HG03520 (cell line): ENCODE measurements around the gene TUBGCP6.

Source experiments
- ATAC-seq: cut with Tn5 transposase; IDR thresholded peaks from one replicate; pipeline ENCODE4 v1.9.1; 2021; ENCODE audit warnings: mild to moderate bottlenecking, moderate library complexity; ENCODE audit not compliant: unreplicated experiment

The TUBGCP6 gene

DNA sequence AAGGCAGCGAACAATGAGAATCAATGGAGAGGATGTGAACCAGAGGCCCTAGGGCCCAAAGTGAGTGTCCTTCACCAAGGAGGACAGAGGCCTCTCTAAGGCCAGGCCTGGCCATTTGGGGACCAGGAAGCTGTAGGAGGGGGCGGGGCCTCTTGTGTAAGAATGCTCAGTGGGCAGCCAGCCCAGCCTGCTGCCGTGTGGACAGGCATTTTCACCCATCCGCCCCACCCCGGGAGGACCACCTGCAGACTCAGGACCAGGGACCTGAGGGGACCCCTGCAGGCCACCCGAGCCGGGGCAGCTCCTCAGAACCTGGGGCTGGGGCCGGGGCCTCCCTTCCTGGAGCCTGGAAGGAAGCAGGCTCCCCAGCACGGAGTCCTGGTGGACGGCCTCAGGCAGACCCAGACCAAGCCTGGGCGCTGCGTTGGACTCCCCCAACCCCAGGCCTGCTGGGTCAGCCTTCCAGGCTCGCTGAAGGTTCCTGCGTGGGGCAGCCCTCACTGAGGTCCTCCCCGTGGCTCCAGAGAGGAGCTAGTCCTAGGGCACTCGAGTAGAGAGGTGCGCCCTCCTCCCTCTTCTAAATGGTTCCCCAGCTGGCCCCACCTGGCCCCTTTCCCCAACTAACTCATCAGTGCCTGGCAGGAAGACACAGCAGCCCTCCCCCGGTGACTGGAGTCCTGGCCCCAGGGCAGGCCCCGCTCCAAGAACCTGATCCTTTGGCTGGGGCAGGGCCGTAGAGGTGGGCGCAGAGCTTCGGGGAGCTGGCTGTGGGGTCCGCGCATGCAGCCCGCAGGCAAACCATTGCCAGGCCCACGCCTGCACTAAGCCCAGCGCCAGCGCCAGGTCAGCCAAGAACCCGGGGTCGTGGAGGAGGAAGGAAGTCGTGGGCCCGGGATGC is 60.6 kb downstream of the TUBGCP6 start:
- ATAC-seq: no peak

DNA sequence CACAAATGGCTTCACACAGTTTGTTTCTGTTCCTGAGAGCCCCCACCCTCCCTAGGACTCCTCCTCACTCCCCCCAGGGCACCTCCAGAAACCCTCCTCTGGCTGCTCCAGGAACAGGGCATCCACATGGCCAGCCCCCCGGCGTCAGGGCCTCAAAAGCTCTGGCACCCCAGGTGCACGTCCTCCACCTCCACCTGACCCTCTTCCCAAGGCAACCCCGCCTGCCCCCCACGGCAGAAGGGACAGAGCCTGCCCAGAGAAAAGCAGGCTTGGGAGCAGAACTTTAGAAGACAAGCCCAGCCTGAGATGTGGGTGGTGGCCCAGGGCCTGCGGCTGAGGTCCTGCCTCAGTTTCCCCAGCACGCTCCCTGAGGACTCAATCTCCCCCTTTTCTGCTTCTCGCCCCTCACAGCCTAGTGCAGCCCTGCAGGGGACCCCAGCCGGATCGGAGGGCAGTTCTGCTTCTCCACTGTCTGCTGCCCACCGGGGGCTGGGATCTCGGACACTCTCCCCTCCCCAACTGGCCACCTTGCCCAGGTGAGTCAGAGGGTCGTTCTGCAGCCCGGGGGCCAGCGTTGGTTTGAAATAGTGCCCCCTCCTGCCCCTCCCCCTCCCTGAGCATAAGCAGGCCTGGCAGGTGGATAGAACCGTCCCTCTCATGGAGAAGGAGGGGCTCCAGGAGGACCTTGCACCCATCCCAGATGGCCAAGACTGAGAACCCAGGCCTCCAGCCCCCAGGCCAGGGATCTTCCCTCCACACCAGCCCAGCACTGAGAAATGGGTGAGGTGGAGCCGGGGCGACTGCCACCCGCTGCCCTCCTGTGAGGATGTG is 61.5 kb downstream of the TUBGCP6 start:
- no peak for ATAC-seq

DNA sequence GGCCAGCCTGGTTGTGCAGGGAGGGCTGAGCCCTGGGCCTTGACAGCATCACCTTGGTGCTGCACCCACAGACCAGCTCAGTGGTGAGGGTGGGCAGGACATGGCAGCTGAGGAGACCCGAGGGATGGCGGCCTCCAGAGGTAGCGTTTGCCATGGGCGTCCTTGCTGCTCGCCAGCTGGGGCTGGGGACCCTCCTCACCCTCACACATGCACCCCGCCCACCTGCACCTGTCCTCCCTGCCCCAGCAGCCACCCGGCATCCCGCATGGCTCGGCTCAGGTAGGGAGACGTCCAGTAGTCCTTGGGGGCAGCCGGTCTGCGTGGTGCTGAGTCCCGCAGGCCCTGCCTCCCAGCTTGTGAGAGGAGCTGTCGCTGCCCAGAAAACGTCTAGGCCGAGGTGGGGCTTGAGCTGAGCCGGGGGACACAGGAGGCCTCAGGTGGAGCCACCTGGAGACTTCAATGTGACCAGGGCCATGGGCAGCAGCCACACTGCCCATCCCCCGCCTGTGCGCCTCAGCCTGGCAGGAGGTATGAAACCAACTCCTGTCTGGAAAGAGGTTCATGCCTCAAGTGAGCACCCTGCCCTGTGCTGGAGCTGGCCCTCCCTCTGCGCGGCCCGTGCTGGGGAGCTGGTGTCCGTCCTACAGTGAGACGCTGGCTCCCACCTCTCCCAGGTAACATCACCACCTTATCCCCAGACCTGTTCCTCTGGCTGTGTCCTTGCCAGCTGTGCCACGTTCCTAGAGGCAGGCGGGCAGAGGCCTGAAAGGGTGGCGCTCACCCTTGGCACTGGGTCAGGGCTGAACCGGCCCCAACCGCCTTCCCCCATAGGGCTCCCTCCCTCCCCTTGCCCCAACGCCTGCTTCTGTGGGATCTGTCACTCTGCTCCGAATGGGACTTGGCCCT is 62.4 kb downstream of the TUBGCP6 start:
- ATAC-seq: no peak

DNA sequence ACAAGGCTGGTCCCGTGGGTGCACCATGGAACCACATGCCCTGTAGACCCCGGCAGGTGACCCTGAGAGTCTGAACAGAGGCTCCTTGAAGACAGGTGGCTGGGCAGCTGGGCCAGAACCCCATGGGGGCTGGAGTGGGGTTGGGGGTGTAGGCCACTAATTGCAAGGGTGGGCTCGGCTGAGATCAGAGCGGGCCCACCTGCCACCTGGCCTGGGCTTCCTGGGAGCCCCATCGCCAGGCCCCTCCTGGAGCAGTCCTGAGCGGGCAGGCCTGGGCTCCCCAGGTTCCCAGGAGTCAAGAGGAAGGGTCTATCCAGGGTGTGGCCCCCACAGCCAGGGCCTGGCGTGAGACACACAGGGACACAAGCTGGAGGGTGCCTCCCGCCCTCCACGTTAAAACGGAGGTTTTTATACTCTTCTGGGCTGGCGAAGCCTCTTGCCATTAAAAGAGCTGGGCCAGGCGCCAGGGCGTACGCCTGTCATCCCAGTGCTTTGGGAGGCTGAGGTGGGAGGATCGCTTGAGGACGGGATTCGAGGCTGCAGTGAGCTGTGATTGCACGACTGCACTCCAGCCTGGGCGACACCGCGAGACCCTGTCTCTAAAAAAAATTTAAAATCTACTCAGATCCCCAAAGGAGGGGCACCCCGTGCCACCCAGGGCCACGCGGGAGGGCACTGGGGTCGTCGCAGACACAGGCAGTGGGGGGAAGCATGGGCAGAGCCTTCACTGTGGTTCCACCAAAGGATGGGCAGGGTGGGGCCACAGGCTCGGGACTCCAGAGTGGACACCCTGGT is 63.9 kb downstream of the TUBGCP6 start:
- ATAC-seq: no peak

DNA sequence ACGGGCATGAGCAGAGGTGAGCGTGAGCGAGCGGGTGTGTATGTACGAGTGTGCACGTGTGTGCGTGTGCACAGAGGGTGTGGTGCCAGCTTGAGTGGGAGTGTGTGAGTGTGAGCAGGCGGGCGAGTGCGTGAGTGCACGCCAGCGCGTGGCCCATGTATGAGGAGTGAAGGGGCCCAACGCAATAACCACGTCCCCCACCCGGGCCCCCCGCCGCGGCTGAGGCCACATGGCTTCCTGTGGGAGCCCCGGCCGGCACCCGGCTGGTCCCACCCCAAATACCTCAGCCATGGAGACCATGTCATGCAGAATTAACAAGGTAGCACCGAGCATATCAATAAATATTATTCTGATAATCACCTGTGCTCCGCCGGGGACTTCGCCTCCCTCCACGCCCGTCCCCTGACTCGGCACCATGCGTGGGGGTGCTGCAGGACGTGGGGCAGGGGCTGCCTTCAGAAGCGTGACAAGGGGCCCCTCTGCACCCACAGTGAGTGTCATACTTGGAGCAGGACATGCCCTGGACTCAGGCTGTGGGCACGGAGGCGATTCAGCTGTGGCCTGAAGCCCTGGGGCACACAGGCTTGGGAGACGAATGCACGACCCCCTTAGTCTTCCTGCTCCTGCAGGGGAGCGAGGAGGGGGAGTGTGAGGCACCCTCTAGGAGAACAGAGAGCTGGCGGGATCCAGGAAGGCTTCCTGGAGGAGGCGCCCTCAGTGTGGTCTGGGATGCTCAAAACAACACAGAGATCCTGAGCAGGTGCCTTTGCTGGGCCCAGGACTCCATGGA is 64.7 kb downstream of the TUBGCP6 start:
- ATAC-seq: no peak

DNA sequence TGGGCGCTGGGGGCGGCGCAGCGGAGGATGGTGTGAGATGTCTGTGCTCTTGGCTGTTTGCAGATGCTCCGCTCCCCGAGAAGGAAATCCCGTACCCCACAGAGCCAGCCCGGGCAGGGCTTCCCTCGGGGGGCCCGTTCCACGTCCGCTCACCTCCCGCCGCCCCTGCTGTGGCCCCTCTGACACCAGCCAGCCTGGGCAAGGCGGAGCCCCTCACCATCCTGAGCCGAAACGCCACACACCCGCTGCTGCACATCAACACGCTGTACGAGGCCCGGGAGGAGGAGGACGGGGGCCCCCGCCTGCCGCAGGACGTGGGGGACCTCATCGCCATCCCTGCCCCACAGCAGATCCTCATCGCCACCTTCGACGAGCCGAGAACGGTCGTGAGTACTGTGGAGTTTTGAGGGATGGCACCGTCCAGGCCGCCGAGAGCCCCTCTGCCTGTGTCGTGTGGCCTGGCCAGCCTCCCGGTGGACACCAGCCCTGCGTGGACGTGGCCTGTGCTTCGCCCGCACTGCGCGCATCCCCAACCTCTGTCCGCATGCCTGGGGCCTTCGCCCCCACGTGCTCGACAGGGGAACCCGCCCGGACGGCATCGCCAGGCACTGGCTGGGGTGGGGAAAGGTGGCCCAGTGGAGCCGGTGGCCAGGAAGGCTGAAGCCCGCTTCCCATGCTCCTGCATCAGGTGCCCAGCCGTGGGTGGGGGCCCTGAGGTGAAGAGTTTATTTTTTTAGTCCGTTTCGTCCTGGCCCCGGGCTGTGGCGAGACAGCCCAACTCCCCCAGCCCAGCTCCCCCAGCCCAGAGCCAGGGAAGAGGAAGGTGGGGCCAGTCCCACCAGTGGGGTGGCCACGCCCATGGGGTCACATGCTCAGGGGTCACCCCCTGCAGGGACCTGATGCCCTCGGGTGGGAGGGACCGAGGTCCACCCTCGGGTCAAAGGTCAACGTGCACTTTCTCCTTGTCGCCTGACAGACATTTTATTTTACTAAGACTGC is 65.7 kb downstream of the TUBGCP6 start:
- ATAC-seq: no peak

DNA sequence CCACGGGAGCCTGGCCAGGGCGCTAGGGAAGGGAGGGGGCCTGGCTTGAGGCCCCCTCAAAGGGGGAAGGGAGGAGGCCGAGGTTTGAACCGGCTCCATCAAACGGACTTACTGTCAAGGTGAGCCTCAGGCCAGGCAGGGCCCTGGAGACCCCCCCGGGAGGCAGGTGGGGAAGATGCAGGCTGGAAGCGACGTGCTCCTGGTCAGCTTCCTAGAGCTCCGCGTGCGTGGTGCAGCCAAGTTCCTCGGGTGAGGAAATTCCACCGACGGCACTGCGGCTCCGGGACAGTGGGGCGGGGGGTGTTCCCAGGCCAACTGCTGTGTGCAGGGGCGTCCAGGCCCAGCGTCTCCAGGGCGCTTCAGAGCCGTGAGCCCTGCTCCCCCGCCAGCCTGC is 66.4 kb downstream of the TUBGCP6 start:
- no peak for ATAC-seq

DNA sequence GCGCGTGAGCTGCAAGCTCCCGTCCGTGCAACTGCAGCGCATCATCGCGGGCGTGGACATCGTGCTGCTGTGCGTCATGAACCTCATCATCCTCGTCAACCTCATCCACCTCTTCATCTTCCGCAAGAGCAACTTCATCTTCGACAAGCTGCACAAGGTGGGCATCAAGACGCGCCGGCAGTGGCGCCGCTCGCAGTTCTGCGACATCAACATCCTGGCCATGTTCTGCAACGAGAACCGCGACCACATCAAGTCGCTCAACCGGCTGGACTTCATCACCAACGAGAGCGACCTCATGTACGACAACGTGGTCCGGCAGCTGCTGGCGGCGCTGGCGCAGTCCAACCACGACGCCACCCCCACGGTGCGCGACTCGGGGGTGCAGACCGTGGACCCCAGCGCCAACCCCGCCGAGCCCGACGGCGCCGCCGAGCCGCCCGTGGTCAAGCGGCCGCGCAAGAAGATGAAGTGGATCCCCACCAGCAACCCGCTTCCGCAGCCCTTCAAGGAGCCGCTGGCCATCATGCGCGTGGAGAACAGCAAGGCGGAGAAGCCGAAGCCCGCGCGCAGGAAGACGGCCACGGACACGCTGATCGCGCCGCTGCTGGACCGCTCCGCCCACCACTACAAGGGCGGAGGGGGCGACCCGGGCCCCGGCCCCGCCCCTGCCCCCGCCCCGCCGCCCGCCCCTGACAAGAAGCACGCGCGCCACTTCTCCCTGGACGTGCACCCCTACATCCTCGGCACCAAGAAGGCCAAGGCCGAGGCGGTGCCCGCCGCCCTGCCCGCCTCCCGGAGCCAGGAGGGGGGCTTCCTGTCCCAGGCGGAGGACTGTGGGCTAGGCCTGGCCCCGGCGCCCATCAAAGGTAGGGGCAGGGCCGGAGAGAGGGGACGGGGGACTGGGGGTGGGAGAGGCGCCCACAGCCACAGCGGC is 67.0 kb downstream of the TUBGCP6 start:
- ATAC-seq: no peak

DNA sequence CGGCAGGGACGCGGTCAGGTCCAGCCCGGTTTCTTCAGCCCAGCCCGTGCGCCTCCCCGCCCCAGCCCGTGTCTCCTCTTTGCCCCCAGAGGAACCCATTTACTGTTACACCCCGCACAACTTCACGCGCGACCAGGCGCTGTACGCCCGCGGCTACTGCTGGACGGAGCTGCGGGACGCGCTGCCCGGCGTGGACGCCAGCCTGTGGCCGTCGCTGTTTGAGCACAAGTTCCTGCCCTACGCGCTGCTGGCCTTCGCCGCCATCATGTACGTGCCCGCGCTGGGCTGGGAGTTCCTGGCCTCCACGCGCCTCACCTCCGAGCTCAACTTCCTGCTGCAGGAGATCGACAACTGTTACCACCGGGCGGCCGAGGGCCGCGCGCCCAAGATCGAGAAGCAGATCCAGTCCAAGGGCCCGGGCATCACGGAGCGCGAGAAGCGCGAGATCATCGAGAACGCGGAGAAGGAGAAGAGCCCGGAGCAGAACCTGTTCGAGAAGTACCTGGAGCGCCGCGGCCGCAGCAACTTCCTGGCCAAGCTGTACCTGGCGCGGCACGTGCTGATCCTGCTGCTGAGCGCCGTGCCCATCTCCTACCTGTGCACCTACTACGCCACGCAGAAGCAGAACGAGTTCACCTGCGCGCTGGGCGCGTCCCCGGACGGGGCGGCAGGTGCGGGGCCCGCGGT is 67.8 kb downstream of the TUBGCP6 start:
- ATAC-seq: no peak

DNA sequence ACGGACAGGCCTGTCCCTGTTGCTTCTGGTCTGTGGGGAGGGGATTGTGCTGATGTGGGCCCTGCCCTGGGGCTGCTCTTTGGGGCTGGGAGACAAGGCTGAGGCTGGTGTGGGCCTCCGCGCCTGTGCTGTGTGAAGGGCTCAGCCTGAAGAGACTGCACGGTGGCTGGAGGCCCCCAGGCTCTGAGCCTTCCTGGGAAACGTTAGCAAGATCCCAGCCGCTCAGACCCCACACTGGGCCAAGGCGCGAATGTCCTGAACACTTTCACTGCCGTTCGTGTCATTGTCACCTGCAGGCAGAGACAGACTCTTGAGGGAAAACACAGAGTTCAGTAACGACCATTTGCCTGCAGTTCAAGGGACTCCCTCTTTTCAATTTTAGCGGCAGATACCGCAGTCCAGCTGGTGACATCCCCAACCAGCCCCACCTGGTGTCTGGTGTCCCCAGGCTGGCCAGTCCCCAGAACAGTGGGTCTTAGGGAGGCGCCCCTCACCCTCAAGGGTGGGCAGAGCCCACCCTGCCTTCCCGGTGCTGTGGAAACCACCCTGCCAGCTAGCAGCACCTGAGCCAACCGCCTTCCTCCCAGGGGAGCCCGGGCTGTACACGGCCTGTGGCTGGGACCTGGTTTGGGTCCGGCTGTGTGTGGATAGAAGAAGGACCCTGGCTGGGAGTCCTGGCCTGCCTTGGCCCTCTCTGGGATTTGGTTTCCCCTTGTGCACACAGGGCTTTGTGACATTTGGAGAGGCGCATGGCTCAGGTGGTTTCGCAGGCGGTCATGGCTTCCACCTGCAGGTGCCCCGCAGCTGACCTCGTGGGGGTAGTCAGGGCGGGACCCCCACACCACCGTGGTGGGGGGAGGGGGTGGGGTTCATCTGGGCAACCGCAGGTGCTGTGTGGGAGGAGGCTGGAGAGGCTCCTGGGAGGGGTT is 68.6 kb downstream of the TUBGCP6 start:
- no peak for ATAC-seq

DNA sequence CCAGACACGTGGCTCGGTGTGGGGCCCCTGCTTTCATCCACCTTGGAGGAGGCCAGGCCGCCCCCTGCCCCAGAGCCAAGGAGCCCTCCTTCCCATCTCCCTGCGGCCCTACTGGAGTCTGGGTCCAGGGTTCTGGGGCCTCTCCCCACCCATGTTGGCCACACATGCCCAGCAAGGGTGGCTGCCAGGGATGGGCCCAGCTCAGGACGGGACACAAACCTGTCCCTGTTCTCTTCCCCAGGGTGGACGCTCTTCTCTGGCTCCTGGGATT is 69.7 kb downstream of the TUBGCP6 start:
- ATAC-seq: no peak

DNA sequence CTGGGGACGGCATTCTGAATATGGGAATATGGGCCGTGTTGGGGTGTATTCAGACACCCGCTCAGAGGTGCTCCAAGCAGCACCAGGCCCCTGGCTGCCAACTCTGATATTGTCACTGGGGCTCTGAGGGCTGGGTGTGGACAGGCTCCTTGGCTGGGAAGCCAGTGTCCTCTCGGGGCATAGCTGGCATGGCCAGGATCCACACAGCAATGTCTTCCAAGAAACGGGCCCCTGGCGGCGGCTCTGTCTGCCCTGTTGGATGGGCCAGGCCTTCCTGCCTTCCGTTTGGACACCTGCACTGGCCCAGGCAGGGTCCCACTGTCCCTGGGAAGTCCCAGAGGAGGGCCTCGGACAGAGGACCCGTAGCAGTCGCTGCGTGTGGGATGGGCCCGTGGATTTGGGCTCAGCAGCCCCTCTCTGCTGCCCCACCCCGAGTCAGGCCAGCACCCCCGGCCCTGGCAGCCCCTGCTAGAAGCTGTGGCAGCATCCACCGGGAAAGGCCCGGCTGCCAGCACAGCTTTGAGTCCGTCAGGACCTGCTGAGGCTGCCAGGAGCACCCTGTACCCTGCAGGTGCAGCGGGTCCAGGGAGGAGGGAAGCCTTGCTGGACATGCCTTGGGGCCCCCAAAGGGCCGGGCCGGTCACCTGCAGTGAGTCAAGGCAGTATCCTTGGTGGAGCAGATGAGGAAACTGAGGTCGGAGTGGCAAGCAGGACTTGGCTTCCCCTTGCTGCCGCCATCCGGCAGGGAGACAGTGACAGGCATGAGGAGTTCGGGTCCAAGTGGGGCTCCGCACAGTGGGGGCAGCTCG is 70.2 kb downstream of the TUBGCP6 start:
- ATAC-seq: no peak

DNA sequence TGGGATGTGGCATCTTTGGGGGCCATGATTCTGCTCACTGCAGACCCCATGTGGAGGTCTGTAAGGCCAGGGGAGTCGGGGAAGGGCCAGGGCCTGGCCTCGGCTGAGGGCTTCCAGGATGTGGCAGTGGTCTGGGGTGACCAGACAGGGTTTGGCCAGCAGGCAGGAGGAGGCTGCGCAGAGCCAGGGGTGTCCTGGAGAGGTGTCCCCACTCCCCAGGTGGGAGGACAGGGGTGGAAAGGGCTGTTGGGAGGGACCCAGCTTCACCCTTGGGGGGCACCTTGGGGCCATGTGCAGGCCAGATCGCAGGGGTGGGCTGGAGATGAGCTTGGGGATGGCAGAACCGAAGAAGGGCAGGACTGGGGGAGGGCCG is 70.9 kb downstream of the TUBGCP6 start:
- ATAC-seq: no peak

DNA sequence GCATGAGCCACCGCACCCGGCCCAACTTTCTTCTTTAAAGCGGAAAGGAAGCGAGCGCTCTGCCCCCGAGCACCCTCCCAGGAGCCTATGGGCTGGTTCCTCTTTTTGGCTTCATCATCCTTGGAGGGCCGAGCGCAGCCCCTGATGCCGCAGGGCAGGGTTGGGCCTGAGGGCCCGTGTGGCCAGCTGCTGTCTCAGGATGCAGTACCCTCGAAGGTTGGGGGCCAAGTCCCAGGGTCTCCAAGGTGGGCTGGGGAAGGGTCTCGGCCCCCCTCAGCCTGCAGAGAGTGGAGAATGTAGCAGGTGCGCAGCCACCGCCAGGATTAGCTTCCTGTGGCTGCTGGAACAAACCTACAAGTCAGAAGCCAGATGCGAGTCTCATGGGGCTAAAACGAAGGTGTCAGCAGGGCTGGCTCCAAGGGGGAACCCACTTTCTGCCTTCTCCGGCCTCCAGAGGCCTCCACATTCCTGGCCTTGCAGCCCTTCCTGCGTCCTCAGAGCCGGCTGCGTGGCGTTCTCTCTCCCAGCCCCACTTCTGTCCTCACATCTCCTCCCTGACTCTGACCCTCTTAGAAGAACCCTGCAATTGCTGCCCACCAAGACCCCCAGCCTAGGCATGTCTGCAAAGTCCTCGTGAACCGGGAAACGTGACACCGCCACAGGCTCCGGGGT is 71.4 kb downstream of the TUBGCP6 start:
- no peak for ATAC-seq
